VCaP (cell line): ENCODE data around the gene ACVRL1.

Experiments
- H3K27ac ChIP-seq: fragments of 450-650 bp; 2 replicates; pipeline ENCODE4 v1.5.1; 2017
- CTCF ChIP-seq: fragments of 450-650 bp; conservative IDR thresholded peaks from 2 replicates; pipeline ENCODE4 v1.5.1; 2017; ENCODE audit warnings: mild to moderate bottlenecking, moderate library complexity

Gene ACVRL1

GRCh38 chr12:51926064-51926632 lies 18.8 kb downstream of the ACVRL1 start:
- peak overlapping the region; percentile 23; the same call in 1 of the 2 replicates for H3K27ac ChIP-seq
- no peak for TF ChIP-seq CTCF

- no peak overlapping the region; the same call in 1 of the 2 replicates for H3K27ac ChIP-seq
- TF ChIP-seq CTCF: peak; percentile 86
Measured at GRCh38 chr12:51926718-51927117, 19.4 kb downstream of the ACVRL1 start.

GRCh38 chr12:51932218-51933076 lies 25.1 kb downstream of the ACVRL1 start:
- H3K27ac ChIP-seq: no peak overlapping the region
- TF ChIP-seq CTCF: no peak

DNA sequence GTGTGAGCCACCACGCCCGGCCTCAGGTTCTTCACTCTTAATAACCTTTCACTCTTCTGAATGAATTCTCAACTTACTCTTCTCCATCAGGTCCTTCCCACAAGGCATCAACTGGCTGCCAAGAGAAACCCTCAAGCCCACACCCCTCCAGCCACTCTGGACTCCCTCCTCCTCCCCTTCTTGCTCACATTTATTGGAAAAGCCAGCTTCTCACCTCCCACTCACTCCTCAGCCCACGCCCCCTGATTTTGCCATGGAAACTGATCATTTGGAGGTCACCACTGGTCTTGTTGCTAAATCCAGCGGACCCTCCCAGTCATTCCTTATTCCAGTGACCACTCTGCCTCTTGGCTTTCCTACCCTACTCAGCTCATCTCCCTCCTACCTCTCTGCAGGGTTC lies 26.8 kb downstream of the ACVRL1 start:
- no peak for TF ChIP-seq CTCF
- H3K27ac ChIP-seq: no peak overlapping the region

GRCh38 chr12:51937926-51938325 lies 30.6 kb downstream of the ACVRL1 start:
- TF ChIP-seq CTCF: no peak
- H3K27ac ChIP-seq: no peak overlapping the region

DNA sequence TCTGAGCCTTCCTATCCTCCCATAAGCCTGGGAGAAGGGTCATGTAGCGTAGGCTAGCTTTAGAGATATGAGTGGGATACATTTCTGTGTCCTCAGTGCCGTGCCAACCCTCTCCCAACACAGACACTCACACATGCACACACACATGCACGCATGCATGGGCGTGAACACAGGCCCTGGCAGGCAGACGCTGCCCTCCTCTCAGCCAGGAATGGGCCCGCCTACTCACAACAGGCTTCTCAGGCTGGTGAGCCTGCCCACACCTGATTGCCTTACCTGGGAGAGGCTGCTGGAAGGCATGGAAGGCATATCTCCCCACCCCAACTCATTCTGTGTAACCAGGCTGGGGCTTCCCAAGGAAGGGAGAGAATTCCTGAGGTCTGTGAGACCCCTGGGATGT lies 31.4 kb downstream of the ACVRL1 start:
- TF ChIP-seq CTCF: no peak

DNA sequence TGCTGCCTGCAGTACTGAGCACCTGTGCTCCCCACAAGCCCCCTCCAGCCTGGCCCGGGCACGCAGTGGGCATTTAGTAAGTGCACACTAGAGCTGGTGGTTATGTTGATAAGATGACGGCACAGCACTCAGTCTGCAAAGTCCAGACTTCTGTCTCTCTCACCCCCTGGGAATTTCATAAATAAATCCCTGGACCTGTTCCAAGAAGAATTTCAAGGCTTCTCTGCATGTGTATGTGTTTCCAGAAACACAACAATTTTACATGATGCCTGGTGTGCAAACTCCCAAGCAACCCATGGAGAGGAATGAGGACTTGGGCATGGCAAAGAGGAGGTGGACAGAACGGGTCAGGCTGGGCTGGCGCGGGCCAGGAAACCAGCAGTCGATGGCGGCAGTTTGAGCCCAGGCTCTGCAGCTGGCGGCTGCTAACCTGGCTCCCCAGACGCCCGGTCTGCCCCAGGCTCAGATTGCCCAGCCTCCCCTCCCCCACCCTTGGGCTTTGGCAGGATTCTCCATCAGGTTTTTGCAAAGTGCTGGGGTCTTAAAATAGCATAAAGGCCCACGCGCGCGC lies 33.8 kb downstream of the ACVRL1 start:
- TF ChIP-seq CTCF: no peak
- no peak overlapping the region for H3K27ac ChIP-seq

More for the DNA sequence above, 31.4 kb downstream of the ACVRL1 start:
- H3K27ac ChIP-seq: no peak overlapping the region
